Lower leg skin (tissue), 4 donors: ENCODE results near the gene GPR55. TPM values are rescaled to one million over a fixed set of nuclear protein-coding genes. Genes with fewer than 3 reads are reported as not detected.
A peak's percentile ranks its signal among the peaks of the same experiment; 100 is the strongest.

ENCODE experiments used
- DNase-seq, 2 donors: peaks; one replicate each; pipeline ENCODE4 v3.0.0-alpha.2; 2019; ENCODE audit warnings: low spot score in 2 of 2
- H3K4me3 ChIP-seq: fragments of 200-600 bp; sonication (generic); 2 replicates; pipeline ENCODE4 v1.5.1; 2017; ENCODE audit warnings: mild to moderate bottlenecking, low read depth; ENCODE audit not compliant: poor library complexity, severe bottlenecking
- CTCF ChIP-seq, 3 donors: fragments of 450-650 bp; IDR thresholded peaks; one replicate each; pipeline ENCODE4 v1.5.1; 2016; ENCODE audit warnings: antibody characterized with exemption in 3 of 3, mild to moderate bottlenecking in 3 of 3, moderate library complexity in 2 of 3
- POLR2A ChIP-seq, 2 donors: fragments of 450-650 bp; IDR thresholded peaks; one replicate each; pipeline ENCODE4 v1.6.1; 2016 to 2017; ENCODE audit warnings: antibody characterized with exemption in 2 of 2, mild to moderate bottlenecking in 1 of 2, moderate library complexity in 1 of 2
- WGBS, 2 donors: methylation state at CpG; one replicate each; pipeline ENCODE4 v1.1.5; 2018; 5-methylcytosine and 5-hydroxymethylcytosine counted together
- intact Hi-C: fragments of 100-400 bp; cut with DNase I; formaldehyde crosslinking; loops from one replicate; pipeline ENCODE4 v1.15.0; 2023; ENCODE audit warnings: low total_unique reads
- total RNA-seq, 4 donors: library from RNA; depleted of rRNA; stranded (reverse); fragments of >200 nt; gene quantifications; one replicate each; pipeline ENCODE4 v1.1.0, GENCODE V29; 2016

Gene GPR55
- total RNA-seq, 4 donors from 2014 or later: 0.30 TPM; not detected in 3

- H3K4me3 ChIP-seq: no peak overlapping the region
- 62 to 64% methylated on average over 6 of the region's 6 CpGs for WGBS, 2 donors
- DNase-seq: peak in 1 of 2 donors; percentile 23
- no peak for TF ChIP-seq POLR2A (IDR thresholded peaks at IDR 0.05)
- TF ChIP-seq CTCF (IDR thresholded peaks at IDR 0.05): no peak
- intact Hi-C loops: no loop called here
Measured at GRCh38 chr2:230924092-230924469, 961 bp downstream of the GPR55 start.

- no peak overlapping the region for H3K4me3 ChIP-seq
- WGBS, 2 donors: 84 to 90% methylated on average over 16 of the region's 16 CpGs
- TF ChIP-seq CTCF (IDR thresholded peaks at IDR 0.05) (no peak), POLR2A (IDR thresholded peaks at IDR 0.05) (no peak)
- intact Hi-C loops: no loop called here
- peak in 1 of 2 donors; percentile 68 for DNase-seq
Measured at GRCh38 chr2:230922951-230923717, 1.9 kb downstream of the GPR55 start.

- peak in 1 of 2 donors; percentile 48 for DNase-seq
- 75 to 83% methylated on average over 11 of the region's 11 CpGs for WGBS, 2 donors
- intact Hi-C loops: no loop called here
- no peak overlapping the region for H3K4me3 ChIP-seq
- TF ChIP-seq POLR2A (IDR thresholded peaks at IDR 0.05) (no peak), CTCF (IDR thresholded peaks at IDR 0.05) (no peak)
Measured at GRCh38 chr2:230921806-230922595, 3.0 kb downstream of the GPR55 start.

GRCh38 chr2:230920167-230920566 lies 4.9 kb downstream of the GPR55 start:
- no peak for TF ChIP-seq POLR2A (IDR thresholded peaks at IDR 0.05)
- no peak for TF ChIP-seq CTCF (IDR thresholded peaks at IDR 0.05)
- no peak overlapping the region for H3K4me3 ChIP-seq
- peak in 1 of 2 donors; percentile 13 for DNase-seq
- intact Hi-C loops: no loop called here
- 67 to 78% methylated on average over 2 of the region's 2 CpGs for WGBS, 2 donors

GRCh38 chr2:230919681-230920080 lies 5.4 kb downstream of the GPR55 start:
- no peak for DNase-seq
- intact Hi-C loops: no loop called here
- H3K4me3 ChIP-seq: no peak overlapping the region
- 70 to 82% methylated on average over 2 of the region's 2 CpGs for WGBS, 2 donors
- TF ChIP-seq POLR2A (IDR thresholded peaks at IDR 0.05) (no peak), CTCF (IDR thresholded peaks at IDR 0.05) (no peak)
